ENCODE data around the gene GALNT9. TPM values are rescaled to one million over a fixed set of nuclear protein-coding genes. Genes with fewer than 3 reads are reported as not detected.

GALNT9 gene
- total RNA-seq, 1 donor from 2014 or later: 1.6 TPM

GRCh38 chr12:132239392-132239791, 90.0 kb downstream of the GALNT9 start:
- H3K9me3 Mint-ChIP-seq: no peaks in the 10 kb centered on the region
- no peak overlapping the region for H3K27ac Mint-ChIP-seq
- DNase-seq (ENCODE audit: extremely low spot score, unreplicated experiment): no peak
- TF ChIP-seq CTCF (conservative IDR thresholded peaks at IDR 0.05): no peak
- H3K4me3 Mint-ChIP-seq: no peak overlapping the region
- H3K4me1 Mint-ChIP-seq (ENCODE audit: unreplicated experiment): peaks cover 5% of the 10 kb centered on the region
- H3K27me3 Mint-ChIP-seq: peaks cover 35% of the 10 kb centered on the region
- no peaks in the 10 kb centered on the region for H3K36me3 Mint-ChIP-seq

GRCh38 chr12:132238884-132239283, 90.5 kb downstream of the GALNT9 start:
- Mint-ChIP-seq H3K4me3 (no peak overlapping the region), H3K27me3 (peaks cover 34% of the 10 kb centered on the region), H3K9me3 (no peaks in the 10 kb centered on the region), H3K4me1 (ENCODE audit: unreplicated experiment) (peaks cover 5% of the 10 kb centered on the region), H3K27ac (no peak overlapping the region), H3K36me3 (no peaks in the 10 kb centered on the region)
- TF ChIP-seq CTCF (conservative IDR thresholded peaks at IDR 0.05): no peak
- no peak for DNase-seq (ENCODE audit: extremely low spot score, unreplicated experiment)

- TF ChIP-seq CTCF (conservative IDR thresholded peaks at IDR 0.05): no peak
- Mint-ChIP-seq H3K27ac (no peak overlapping the region), H3K9me3 (no peaks in the 10 kb centered on the region), H3K27me3 (peaks cover 30% of the 10 kb centered on the region), H3K4me3 (no peak overlapping the region), H3K36me3 (no peaks in the 10 kb centered on the region), H3K4me1 (ENCODE audit: unreplicated experiment) (peaks cover 5% of the 10 kb centered on the region)
- no peak for DNase-seq (ENCODE audit: extremely low spot score, unreplicated experiment)
Measured at GRCh38 chr12:132238488-132238854, 90.9 kb downstream of the GALNT9 start.

- Mint-ChIP-seq H3K4me1 (ENCODE audit: unreplicated experiment) (peaks cover 5% of the 10 kb centered on the region), H3K27ac (no peak overlapping the region), H3K4me3 (no peak overlapping the region), H3K27me3 (peaks cover 28% of the 10 kb centered on the region), H3K9me3 (no peaks in the 10 kb centered on the region), H3K36me3 (no peaks in the 10 kb centered on the region)
- DNase-seq (ENCODE audit: extremely low spot score, unreplicated experiment): no peak
- no peak for TF ChIP-seq CTCF (conservative IDR thresholded peaks at IDR 0.05)
Measured at GRCh38 chr12:132237772-132238487, 91.5 kb downstream of the GALNT9 start.

- Mint-ChIP-seq H3K27me3 (peaks cover 28% of the 10 kb centered on the region), H3K9me3 (no peaks in the 10 kb centered on the region), H3K4me3 (no peak overlapping the region), H3K27ac (no peak overlapping the region), H3K4me1 (ENCODE audit: unreplicated experiment) (peaks cover 5% of the 10 kb centered on the region), H3K36me3 (no peaks in the 10 kb centered on the region)
- no peak for TF ChIP-seq CTCF (conservative IDR thresholded peaks at IDR 0.05)
- no peak for DNase-seq (ENCODE audit: extremely low spot score, unreplicated experiment)
Measured at GRCh38 chr12:132236930-132237771, 92.2 kb downstream of the GALNT9 start.
